ENCODE data around the gene DHX35. TPM values are rescaled to one million over a fixed set of nuclear protein-coding genes. Genes with fewer than 3 reads are reported as not detected.

DHX35 gene
- total and polyA plus RNA-seq, 2 of the 13 experiments (the other 11 are each of a cell fraction or from before 2014, with no cell fraction given), result 25.8 to 28.7 TPM

DNA sequence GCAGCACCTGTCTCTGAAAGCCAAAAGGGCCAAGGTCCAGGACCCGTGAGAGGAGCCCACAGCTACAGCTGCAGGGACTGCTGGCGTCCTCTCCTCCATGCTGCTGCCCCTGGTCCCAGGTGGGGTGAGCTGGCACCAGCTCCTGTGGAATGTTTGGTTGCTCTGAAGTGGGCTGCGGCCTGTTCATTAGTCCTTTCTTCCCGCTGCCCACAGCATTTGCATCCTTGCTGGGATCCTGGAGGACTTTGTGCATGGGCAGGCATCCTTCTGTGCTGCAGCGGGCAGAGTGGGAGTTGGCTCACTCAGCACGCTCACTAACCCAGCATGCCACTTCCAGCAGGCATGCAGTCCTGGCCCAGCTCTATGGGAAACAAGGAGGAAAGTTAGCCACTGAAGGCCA lies 76.4 kb downstream of the DHX35 start:
- Histone ChIP-seq H3K36me3 (replicated peaks in 1 of 2; ENCODE audit: control insufficient read depth in 1 of 2, insufficient read depth in 2 of 2, low read length in 2 of 2) (peaks cover 53 to 77% of the 10 kb centered on the region in 2 experiments), H2AFZ (ENCODE audit: low read length) (no peak overlapping the region), H3K27ac (ENCODE audit: extremely low read length, insufficient read depth, low read length) (no peak overlapping the region), H4K20me1 (ENCODE audit: insufficient read depth, low read length) (no peaks in the 10 kb centered on the region), H3K4me1 (ENCODE audit: insufficient read depth, low read length) (no peaks in the 10 kb centered on the region), H3K4me3 (replicated peaks in 1 of 3; ENCODE audit: insufficient read depth in 1 of 3, low read depth in 2 of 3, low read length in 3 of 3) (no peak overlapping the region), H3K27me3 (ENCODE audit: control insufficient read depth in 1 of 2, insufficient read depth in 2 of 2, low read length in 2 of 2) (no peaks in the 10 kb centered on the region), H3K4me2 (ENCODE audit: low read depth, low read length) (no peak overlapping the region), H3K9me3 (ENCODE audit: low read length) (no peaks in the 10 kb centered on the region), H3K9ac (ENCODE audit: insufficient read depth, low read depth, low read length) (no peak overlapping the region), H3K79me2 (ENCODE audit: insufficient read depth, low read length) (no peaks in the 10 kb centered on the region)
- TF ChIP-seq RBFOX2 (IDR thresholded peaks at IDR 0.05; ENCODE audit: low read depth, low read length) (no peak), TCF12 (IDR thresholded peaks at IDR 0.05) (no peak), TCF12 (CRISPR knock-in tag; IDR thresholded peaks at IDR 0.05) (no peak), HNRNPL (IDR thresholded peaks at IDR 0.05; ENCODE audit: low read depth, low read length) (0 out of 2 replicates have a peak, but pooled peaks have one; percentile 34), MEF2D (CRISPR knock-in tag; IDR thresholded peaks at IDR 0.05) (no peak), RFX1 (IDR thresholded peaks at IDR 0.05) (no peak)
- intact Hi-C loops (cut with micrococcal nuclease; ENCODE audit: unreplicated experiment) (no loop called here), in situ Hi-C loops (cut with HindIII; ENCODE audit: extremely low pct_ligation_motif_present, low pct_unique_long_range_greater_than_20kb) (loop anchor here (25.0 kb wide), 1 partner anchor 401 kb away; no protein-coding TSS in a partner anchor)
- ATAC-seq (no peak), FAIRE-seq (no peak), DNase-seq (ENCODE audit: low spot score) (no peak)
- BruUV-seq (replicated peaks), result no TSS peak
- POLR2A ChIA-PET, result no interaction called here
- 96% methylated on average over 5 of the region's 6 CpGs for whole genome bisulfite sequencing (ENCODE audit: low lambda C conversion rate)
- CTCF ChIA-PET (ENCODE audit: low intra/inter-chr PET ratio, low total read pairs), result no interaction called here

- DNase-seq (ENCODE audit: low spot score) (no peak), FAIRE-seq (no peak), ATAC-seq (no peak)
- no peaks in the 10 kb centered on the region for H3K79me2 ChIP-seq (ENCODE audit: insufficient read depth, low read length)
- H4K20me1 ChIP-seq (ENCODE audit: insufficient read depth, low read length), result no peaks in the 10 kb centered on the region
- H3K4me3 ChIP-seq (replicated peaks in 1 of 3; ENCODE audit: insufficient read depth in 1 of 3, low read depth in 2 of 3, low read length in 3 of 3), result no peak overlapping the region
- H3K27ac ChIP-seq (ENCODE audit: extremely low read length, insufficient read depth, low read length), result no peak overlapping the region
- TF ChIP-seq EP300 (IDR thresholded peaks at IDR 0.05; ENCODE audit: low read depth in 2 of 2, low read length in 2 of 2) (no peak), EP300 (CRISPR knock-in tag; IDR thresholded peaks at IDR 0.05; ENCODE audit: borderline replicate concordance) (no peak), HOXA5 (CRISPR knock-in tag; IDR thresholded peaks at IDR 0.05) (no peak), GLMP (CRISPR knock-in tag; IDR thresholded peaks at IDR 0.05; ENCODE audit: borderline replicate concordance) (no peak), ZNF766 (CRISPR knock-in tag; IDR thresholded peaks at IDR 0.05; ENCODE audit: borderline replicate concordance) (no peak), TFE3 (CRISPR knock-in tag; IDR thresholded peaks at IDR 0.05) (no peak), NFIC (IDR thresholded peaks at IDR 0.05; ENCODE audit: low read length) (no peak), ZNF557 (CRISPR knock-in tag; IDR thresholded peaks at IDR 0.05) (no peak)
- H3K27me3 ChIP-seq (ENCODE audit: control insufficient read depth in 1 of 2, insufficient read depth in 2 of 2, low read length in 2 of 2), result no peaks in the 10 kb centered on the region
- in situ Hi-C loops (cut with HindIII; ENCODE audit: extremely low pct_ligation_motif_present, low pct_unique_long_range_greater_than_20kb), result loop anchor here (25.0 kb wide), 1 partner anchor 402 kb away; no protein-coding TSS in a partner anchor
- H3K9me3 ChIP-seq (ENCODE audit: low read length), result no peaks in the 10 kb centered on the region
- H3K9ac ChIP-seq (ENCODE audit: insufficient read depth, low read depth, low read length), result no peak overlapping the region
- 92% methylated on average over 3 of the region's 3 CpGs for WGBS (ENCODE audit: low lambda C conversion rate)
- H3K4me1 ChIP-seq (ENCODE audit: insufficient read depth, low read length), result no peaks in the 10 kb centered on the region
- CTCF ChIA-PET (ENCODE audit: low intra/inter-chr PET ratio, low total read pairs), result no interaction called here
- H2AFZ ChIP-seq (ENCODE audit: low read length), result no peak overlapping the region
- peaks cover 48 to 72% of the 10 kb centered on the region in 2 experiments for H3K36me3 ChIP-seq (replicated peaks in 1 of 2; ENCODE audit: control insufficient read depth in 1 of 2, insufficient read depth in 2 of 2, low read length in 2 of 2)
- intact Hi-C loops (cut with micrococcal nuclease; ENCODE audit: unreplicated experiment), result no loop called here
- POLR2A ChIA-PET, result no interaction called here
- H3K4me2 ChIP-seq (ENCODE audit: low read depth, low read length), result no peak overlapping the region
- BruUV-seq (replicated peaks), result no TSS peak
Measured at GRCh38 chr20:39039261-39039660, 77.1 kb downstream of the DHX35 start.

Measured in HepG2 (cell line).